ENCODE results near the gene PDCD6IP.

DNA sequence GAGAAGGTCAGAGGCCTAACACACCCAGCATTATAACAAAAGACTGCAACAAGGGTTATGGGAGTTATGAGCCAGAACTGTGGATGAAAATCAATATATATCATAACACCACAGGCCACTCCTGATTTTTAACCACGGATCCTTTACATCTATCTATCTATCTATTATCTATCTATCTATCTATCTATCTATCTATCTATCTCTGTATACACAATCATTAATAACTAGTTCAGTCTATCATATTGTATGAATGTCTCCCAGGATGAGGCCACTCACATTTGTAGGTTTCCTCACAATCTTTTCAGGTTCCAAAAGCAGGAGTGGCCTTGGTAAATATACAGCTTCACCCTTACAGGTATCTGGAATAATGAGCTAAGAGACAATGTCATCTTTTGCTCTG is 94.2 kb downstream of the PDCD6IP start:
- TF ChIP-seq CTCF (IDR thresholded peaks at IDR 0.05), result no peak
- TF ChIP-seq POLR2A (IDR thresholded peaks at IDR 0.05), result no peak

All from adrenal gland (tissue), 5 donors.